Stimulated activated naive B cell treated with anti-CD40 and anti-IgM and Interleukin-4, amounts not matched to agents 10 μg/mL and 1 μg/mL and 100 μg/mL, for 72 hours (primary cell): ENCODE results near the gene CTBP2.
"Not testable (repeated sequence)": the region's sequence is repeated elsewhere in the genome, so short reads cannot be mapped to it uniquely, and the experiment has no call there.

ENCODE experiments used
- ATAC-seq, 2 donors: fragments of 150-1000 bp; cut with Tn5 transposase; replicated peaks; 2 replicates each; pipeline ENCODE4 v1.10.0; 2021; ENCODE audit warnings: moderate library complexity in 1 of 2
- DNase-seq: peaks from one replicate; pipeline ENCODE4 v3.0.0; 2021
- H3K27ac Mint-ChIP-seq: one replicate; pipeline ENCODE4 v1.8.0; 2022; ENCODE audit warnings: mild to moderate bottlenecking, mixed read lengths
- H3K27me3 Mint-ChIP-seq, 2 donors: one replicate each; pipeline ENCODE4 v1.8.0; 2022; ENCODE audit warnings: mixed read lengths in 2 of 2
- H3K36me3 Mint-ChIP-seq, 2 donors: one replicate each; pipeline ENCODE4 v1.8.0; 2022; ENCODE audit warnings: mixed read lengths in 2 of 2, mild to moderate bottlenecking in 1 of 2
- H3K4me1 Mint-ChIP-seq, 2 donors: one replicate each; pipeline ENCODE4 v1.8.0; 2022; ENCODE audit warnings: mixed read lengths in 2 of 2, mild to moderate bottlenecking in 1 of 2
- H3K4me3 Mint-ChIP-seq, 2 donors: one replicate each; pipeline ENCODE4 v1.8.0; 2022; ENCODE audit warnings: mild to moderate bottlenecking in 2 of 2, mixed read lengths in 2 of 2, moderate library complexity in 1 of 2
- H3K9me3 Mint-ChIP-seq, 2 donors: one replicate each; pipeline ENCODE4 v1.8.0; 2022; ENCODE audit warnings: mixed read lengths in 2 of 2, mild to moderate bottlenecking in 1 of 2

CTBP2 gene

GRCh38 chr10:125169915-125170314 lies 9.6 kb upstream of the CTBP2 start:
- ATAC-seq (no peak), DNase-seq (no peak)
- no peaks in the 10 kb centered on the region for H3K4me1 Mint-ChIP-seq
- H3K36me3 Mint-ChIP-seq = no peaks in the 10 kb centered on the region
- H3K27ac Mint-ChIP-seq = no peak overlapping the region
- no peak overlapping the region for H3K4me3 Mint-ChIP-seq
- peaks cover 25 to 53% of the 10 kb centered on the region in 2 donors for H3K27me3 Mint-ChIP-seq
- H3K9me3 Mint-ChIP-seq = no peaks in the 10 kb centered on the region

GRCh38 chr10:125169279-125169678 lies 8.9 kb upstream of the CTBP2 start:
- no peak for ATAC-seq
- no peak overlapping the region for H3K27ac Mint-ChIP-seq
- H3K4me3 Mint-ChIP-seq = no peak overlapping the region
- no peaks in the 10 kb centered on the region for H3K4me1 Mint-ChIP-seq
- no peak for DNase-seq
- no peaks in the 10 kb centered on the region for H3K9me3 Mint-ChIP-seq
- peaks cover 24 to 50% of the 10 kb centered on the region in 2 donors for H3K27me3 Mint-ChIP-seq
- no peaks in the 10 kb centered on the region for H3K36me3 Mint-ChIP-seq

- Mint-ChIP-seq H3K4me3 (no peak overlapping the region), H3K9me3 (no peaks in the 10 kb centered on the region), H3K27ac (no peak overlapping the region), H3K27me3 (peaks cover 26 to 52% of the 10 kb centered on the region in 2 donors), H3K36me3 (no peaks in the 10 kb centered on the region), H3K4me1 (peaks cover 0 to 5% of the 10 kb centered on the region in 2 donors)
- ATAC-seq (no peak), DNase-seq (no peak)
Observed at GRCh38 chr10:125166658-125167057, 6.3 kb upstream of the CTBP2 start.

GRCh38 chr10:125165584-125166573 lies 5.5 kb upstream of the CTBP2 start:
- Mint-ChIP-seq H3K27me3 (peaks cover 26 to 53% of the 10 kb centered on the region in 2 donors), H3K27ac (no peak overlapping the region), H3K4me1 (peaks cover 2 to 10% of the 10 kb centered on the region in 2 donors), H3K36me3 (no peaks in the 10 kb centered on the region), H3K4me3 (no peak overlapping the region), H3K9me3 (no peaks in the 10 kb centered on the region)
- DNase-seq (no peak), ATAC-seq (no peak)

- Mint-ChIP-seq H3K27ac (no peak overlapping the region), H3K9me3 (no peaks in the 10 kb centered on the region), H3K4me1 (peaks cover 2 to 10% of the 10 kb centered on the region in 2 donors), H3K27me3 (peaks cover 18 to 42% of the 10 kb centered on the region in 2 donors), H3K36me3 (no peaks in the 10 kb centered on the region), H3K4me3 (no peak overlapping the region)
- ATAC-seq (no peak), DNase-seq (no peak)
Observed at GRCh38 chr10:125164421-125164820, 4.1 kb upstream of the CTBP2 start.

- H3K4me3 Mint-ChIP-seq = no peak overlapping the region
- ATAC-seq (no peak), DNase-seq (no peak)
- no peaks in the 10 kb centered on the region for H3K9me3 Mint-ChIP-seq
- H3K36me3 Mint-ChIP-seq = no peaks in the 10 kb centered on the region
- peaks cover 2 to 10% of the 10 kb centered on the region in 2 donors for H3K4me1 Mint-ChIP-seq
- no peak overlapping the region for H3K27ac Mint-ChIP-seq
- H3K27me3 Mint-ChIP-seq = peaks cover 17 to 42% of the 10 kb centered on the region in 2 donors
Observed at GRCh38 chr10:125163803-125164202, 3.4 kb upstream of the CTBP2 start.

- not testable (repeated sequence) for ATAC-seq, H3K27ac Mint-ChIP-seq, DNase-seq, H3K36me3 Mint-ChIP-seq, H3K9me3 Mint-ChIP-seq, H3K4me3 Mint-ChIP-seq
- peaks cover 19 to 46% of the 10 kb centered on the region in 2 donors for H3K27me3 Mint-ChIP-seq
- H3K4me1 Mint-ChIP-seq = peaks cover 5 to 15% of the 10 kb centered on the region in 2 donors
Observed at GRCh38 chr10:125163312-125163711, 2.9 kb upstream of the CTBP2 start.

GRCh38 chr10:125162120-125162931 lies 2.0 kb upstream of the CTBP2 start:
- Mint-ChIP-seq H3K27ac (no peak overlapping the region), H3K27me3 (peaks cover 28 to 55% of the 10 kb centered on the region in 2 donors), H3K4me1 (peaks cover 8 to 23% of the 10 kb centered on the region in 2 donors), H3K4me3 (peak overlapping the region; percentile 19 to 83), H3K9me3 (no peaks in the 10 kb centered on the region), H3K36me3 (no peaks in the 10 kb centered on the region)
- DNase-seq (no peak), ATAC-seq (no peak)

- Mint-ChIP-seq H3K4me1 (peaks cover 8 to 24% of the 10 kb centered on the region in 2 donors), H3K4me3 (peak overlapping the region; percentile 78 to 83), H3K36me3 (no peaks in the 10 kb centered on the region), H3K27ac (no peak overlapping the region), H3K27me3 (peaks cover 24 to 55% of the 10 kb centered on the region in 2 donors), H3K9me3 (no peaks in the 10 kb centered on the region)
- peak in 1 of 2 donors; percentile 9 for ATAC-seq
- no peak for DNase-seq
Observed at GRCh38 chr10:125161707-125162119, 1.4 kb upstream of the CTBP2 start.

GRCh38 chr10:125160856-125161706 lies 718 bp upstream of the CTBP2 start:
- no peak overlapping the region for H3K27ac Mint-ChIP-seq
- peaks cover 25 to 53% of the 10 kb centered on the region in 2 donors for H3K27me3 Mint-ChIP-seq
- H3K4me1 Mint-ChIP-seq = peaks cover 8 to 24% of the 10 kb centered on the region in 2 donors
- H3K36me3 Mint-ChIP-seq = no peaks in the 10 kb centered on the region
- no peaks in the 10 kb centered on the region for H3K9me3 Mint-ChIP-seq
- ATAC-seq (peak; percentile 68 to 76), DNase-seq (no peak)
- peak overlapping the region; percentile 78 to 83 for H3K4me3 Mint-ChIP-seq

- peak overlapping the region; percentile 60 to 67 for H3K4me3 Mint-ChIP-seq
- no peak overlapping the region for H3K27ac Mint-ChIP-seq
- peaks cover 35 to 65% of the 10 kb centered on the region in 2 donors for H3K27me3 Mint-ChIP-seq
- no peaks in the 10 kb centered on the region for H3K36me3 Mint-ChIP-seq
- ATAC-seq (no peak), DNase-seq (no peak)
- H3K4me1 Mint-ChIP-seq = peaks cover 8 to 29% of the 10 kb centered on the region in 2 donors
- no peaks in the 10 kb centered on the region for H3K9me3 Mint-ChIP-seq
Observed at GRCh38 chr10:125159486-125159931, 854 bp downstream of the CTBP2 start.

- peaks cover 39 to 65% of the 10 kb centered on the region in 2 donors for H3K27me3 Mint-ChIP-seq
- DNase-seq = no peak
- H3K27ac Mint-ChIP-seq = peak overlapping the region; percentile 14
- peaks cover 8 to 30% of the 10 kb centered on the region in 2 donors for H3K4me1 Mint-ChIP-seq
- H3K9me3 Mint-ChIP-seq = no peaks in the 10 kb centered on the region
- H3K36me3 Mint-ChIP-seq = no peaks in the 10 kb centered on the region
- ATAC-seq = peak; percentile 31 to 45
- H3K4me3 Mint-ChIP-seq = peak overlapping the region; percentile 44 to 57
Observed at GRCh38 chr10:125158601-125159485, 1.5 kb downstream of the CTBP2 start.

GRCh38 chr10:125158275-125158600 lies 2.1 kb downstream of the CTBP2 start:
- Mint-ChIP-seq H3K9me3 (no peaks in the 10 kb centered on the region), H3K27ac (peak overlapping the region; percentile 14), H3K4me1 (peaks cover 8 to 30% of the 10 kb centered on the region in 2 donors), H3K4me3 (peak overlapping the region; percentile 44 to 57), H3K36me3 (no peaks in the 10 kb centered on the region), H3K27me3 (peaks cover 45 to 71% of the 10 kb centered on the region in 2 donors)
- ATAC-seq (no peak), DNase-seq (no peak)
